HG03045 (cell line): ENCODE measurements around the gene RASEF.

Source experiments
- ATAC-seq: cut with Tn5 transposase; IDR thresholded peaks from one replicate; pipeline ENCODE4 v1.9.1; 2021; ENCODE audit warnings: mild to moderate bottlenecking, moderate library complexity; ENCODE audit not compliant: unreplicated experiment

The RASEF gene

DNA sequence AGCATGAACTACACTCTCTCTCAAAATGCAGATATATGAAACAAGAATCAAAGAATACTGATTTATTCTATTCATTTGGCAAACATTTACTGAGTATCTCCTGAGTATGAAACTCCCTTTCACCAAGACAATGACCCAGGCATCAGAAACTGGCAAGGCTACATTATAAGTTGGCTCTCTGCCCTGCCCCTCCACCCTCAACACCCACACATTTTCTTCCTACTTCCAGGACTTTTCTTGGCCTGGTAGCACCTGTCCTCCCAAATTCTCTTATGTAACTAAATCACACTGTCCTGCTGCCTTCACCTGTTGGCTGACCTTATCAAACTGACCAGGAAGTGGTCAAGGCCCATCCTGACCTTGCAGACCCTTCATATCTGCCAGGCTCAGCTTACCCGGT, 3.5 kb downstream of the RASEF start:
- ATAC-seq: no peak

DNA sequence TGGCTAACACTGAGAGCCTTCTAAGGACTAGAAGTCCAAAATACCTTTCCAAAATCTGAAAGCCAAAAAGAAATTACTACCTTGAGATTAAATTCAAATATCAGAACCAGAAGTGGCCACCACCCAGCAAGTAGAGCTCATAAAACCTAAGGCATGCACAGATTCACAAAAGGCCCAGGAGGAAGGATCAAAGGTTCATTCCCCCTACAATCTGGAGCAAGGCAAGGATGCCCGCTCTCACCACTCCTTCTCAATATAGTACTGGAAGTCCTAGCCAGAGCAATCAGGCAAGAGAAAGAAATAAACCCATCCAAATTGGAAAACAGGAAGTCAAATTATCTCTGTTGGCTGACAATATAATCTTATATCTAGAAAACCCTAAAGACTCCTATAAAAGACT, 6.0 kb downstream of the RASEF start:
- ATAC-seq: no peak

DNA sequence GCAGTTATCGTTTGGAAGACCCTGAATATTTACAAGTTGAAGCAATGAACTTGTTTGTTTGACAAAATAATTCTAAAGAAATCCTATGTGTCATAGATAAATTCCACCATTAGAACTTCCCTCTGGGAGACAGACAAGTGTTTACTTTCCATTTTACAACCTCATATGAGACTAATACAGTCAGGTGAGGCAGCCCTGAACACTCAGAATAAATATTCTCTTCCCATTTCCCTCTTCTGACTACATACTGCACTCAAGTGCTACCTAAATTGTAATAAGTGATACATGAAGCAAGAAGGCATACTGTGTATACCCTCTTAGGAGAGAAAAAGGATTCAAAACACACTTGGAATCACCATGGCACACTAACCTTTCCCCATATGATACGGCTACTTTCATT, 6.8 kb downstream of the RASEF start:
- ATAC-seq: no peak

DNA sequence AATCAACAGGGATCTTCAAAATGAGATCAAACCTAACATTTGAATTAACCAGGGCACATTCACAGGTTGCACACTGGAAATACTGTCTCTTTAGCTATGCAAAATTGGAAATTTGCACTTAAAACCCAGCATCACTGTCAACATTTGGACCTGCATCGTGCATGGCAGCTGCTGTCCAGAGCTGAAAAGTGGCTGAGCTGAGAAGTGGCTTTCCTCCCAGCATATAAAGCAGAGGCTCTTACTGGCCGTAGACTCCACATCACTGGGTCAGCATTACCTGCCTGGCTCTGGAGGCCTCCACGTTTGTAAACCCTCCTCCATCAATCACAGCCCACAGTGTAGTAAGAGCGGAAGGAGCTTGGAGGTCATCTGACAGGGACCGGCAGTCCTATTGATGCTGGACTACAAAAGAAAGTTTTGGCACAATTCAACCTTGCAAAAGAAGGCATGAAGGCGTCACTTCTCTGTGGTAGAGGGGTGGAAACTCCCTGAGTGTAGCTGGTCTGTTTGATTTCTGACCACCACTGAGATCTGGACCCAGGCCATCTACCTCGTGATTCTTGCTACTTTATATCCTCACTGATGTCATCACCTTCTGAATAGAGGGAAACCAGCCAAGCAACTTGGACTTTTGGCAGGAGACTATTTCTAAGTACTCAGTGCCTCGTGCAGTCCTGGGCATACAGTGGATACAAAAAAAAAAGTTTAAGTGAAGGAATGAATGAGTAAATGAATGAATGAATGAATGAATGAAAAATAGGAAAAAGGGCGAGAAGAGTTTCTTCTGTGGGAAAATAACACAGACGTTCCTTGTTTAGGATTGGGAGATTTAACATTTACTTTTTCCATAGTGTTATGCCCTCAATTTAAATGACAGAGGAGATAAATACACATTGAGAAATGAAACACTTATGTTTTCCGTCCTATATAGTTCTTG, 14.8 kb downstream of the RASEF start:
- ATAC-seq: no peak

DNA sequence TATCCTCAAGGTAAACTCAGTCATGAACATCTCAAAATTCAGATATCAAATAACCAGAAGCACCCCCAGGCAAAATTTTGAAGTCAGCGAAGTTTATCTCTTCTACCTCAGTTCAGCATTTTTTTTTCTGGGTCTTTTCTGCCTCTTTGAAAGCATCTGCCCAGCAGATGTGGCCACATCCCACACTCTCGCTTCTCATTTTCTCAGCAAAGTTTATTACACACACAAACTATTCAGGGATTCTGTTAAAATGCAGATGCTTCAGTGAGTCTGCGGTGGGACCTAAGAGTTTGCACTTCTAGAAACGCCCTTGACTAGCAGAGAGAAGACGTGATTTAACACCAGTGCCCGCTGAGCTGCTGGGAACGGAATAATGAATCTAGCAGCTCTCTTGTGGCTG, 19.3 kb downstream of the RASEF start:
- no peak for ATAC-seq

DNA sequence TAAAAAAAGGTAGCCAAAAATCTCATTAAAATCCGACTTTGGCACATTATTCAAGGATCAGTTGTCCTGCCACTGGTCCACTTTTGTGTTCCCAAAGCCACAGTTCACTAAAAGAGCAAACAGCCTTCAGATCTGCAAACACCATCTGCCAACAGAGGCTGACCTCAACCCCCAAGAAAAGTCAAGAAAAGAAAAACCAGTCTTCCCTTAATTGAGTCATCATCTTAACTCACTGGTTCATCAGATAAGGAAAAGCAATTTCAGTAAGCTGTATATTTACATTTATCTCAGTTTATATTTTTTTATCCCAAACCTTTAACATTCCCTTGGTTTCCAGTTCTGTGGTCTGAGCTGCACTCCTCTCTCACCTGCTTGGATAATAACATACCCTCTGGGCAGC, 21.2 kb downstream of the RASEF start:
- ATAC-seq: no peak

DNA sequence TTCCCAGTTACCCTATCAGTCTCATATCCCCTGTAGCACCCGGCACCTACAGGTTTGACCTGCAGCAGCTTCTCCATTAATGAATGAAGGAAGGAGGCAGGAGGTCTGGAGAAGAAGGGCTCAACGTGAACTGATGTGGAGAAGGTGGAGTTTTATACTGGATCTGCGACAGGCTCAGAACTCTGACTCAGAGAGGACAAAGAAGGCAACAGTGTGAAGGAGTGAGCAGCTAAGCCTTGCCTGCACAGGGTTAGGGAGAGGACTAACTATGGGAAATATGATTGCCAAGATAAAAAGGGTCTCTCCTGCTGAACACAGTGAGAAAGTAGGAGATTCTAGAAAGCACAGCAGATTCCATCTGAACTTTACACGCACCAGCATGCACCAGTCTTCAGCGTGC, 23.6 kb downstream of the RASEF start:
- ATAC-seq: no peak

DNA sequence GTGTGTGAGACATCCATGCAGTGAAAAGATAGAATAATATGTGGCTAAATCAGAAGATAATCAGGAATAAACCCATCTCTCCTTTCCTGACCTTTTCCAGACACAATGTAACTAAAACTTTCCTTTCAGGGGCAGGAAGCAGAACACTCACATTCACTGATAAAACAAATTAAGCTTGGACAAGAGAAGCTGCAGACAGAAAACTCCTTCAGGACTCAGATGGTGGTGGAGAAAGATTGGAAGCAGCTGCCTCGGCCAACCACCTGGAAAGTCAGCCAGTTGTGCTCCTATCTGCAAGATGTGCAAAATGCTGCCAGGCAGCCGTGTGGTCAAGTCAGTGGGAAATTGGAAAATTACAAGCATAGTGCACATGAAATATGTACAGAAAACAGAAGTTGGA, 26.9 kb downstream of the RASEF start:
- ATAC-seq: no peak

DNA sequence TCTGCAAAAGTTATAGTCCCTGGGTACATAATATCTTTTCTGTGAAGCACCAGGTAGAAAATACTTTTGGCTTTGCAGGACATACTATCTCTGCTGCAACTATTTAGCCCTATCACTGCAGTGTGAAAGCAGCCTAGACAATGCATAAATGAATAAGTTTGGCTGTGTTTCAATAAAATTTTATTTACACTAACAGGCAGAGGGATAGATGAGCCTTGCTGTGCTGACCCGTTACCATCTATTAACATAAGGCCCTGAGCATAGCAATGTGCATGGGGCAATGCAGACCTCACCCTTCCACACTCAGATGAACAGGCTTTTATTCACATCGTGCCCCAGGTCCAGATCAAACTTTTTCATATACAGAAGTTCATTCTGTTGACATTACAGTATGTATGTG, 27.8 kb downstream of the RASEF start:
- ATAC-seq: no peak

DNA sequence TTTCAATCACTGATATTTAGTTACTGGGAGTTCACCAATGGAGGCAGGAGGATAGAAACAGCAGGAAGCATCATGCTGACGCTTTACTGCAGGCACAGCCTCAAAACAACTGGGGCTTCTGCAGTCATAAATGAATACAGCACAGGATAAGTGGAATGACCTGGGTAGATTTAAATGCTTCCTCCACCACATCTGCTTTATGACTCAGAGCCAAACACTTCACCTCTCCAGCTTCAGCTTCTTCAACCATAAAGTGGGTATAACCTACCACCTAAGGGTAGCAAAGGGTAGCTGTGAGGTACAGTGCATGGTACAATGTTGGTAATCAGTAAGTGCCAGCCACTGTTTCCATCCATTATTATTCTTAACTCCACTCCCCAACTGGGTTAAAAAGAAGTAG, 28.4 kb downstream of the RASEF start:
- ATAC-seq: no peak

DNA sequence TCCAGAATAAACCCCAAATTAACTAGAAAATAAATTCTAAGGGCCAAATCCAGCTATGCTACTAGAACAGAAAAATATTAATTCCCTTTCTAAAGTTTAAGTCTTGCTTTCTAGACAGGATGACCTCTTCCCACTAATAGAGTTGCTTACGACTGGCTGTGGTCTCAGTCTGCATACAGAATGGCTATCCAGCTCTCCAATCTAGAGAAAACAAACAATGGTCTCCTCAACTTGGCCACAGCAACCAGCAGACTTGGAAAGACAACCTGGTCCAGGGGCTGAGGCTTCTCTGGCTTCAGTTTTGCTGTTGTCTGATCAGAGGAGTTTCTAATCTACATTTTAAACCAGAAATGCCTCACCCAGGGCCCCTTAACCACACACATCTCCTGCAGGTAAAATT, 28.9 kb downstream of the RASEF start:
- no peak for ATAC-seq

DNA sequence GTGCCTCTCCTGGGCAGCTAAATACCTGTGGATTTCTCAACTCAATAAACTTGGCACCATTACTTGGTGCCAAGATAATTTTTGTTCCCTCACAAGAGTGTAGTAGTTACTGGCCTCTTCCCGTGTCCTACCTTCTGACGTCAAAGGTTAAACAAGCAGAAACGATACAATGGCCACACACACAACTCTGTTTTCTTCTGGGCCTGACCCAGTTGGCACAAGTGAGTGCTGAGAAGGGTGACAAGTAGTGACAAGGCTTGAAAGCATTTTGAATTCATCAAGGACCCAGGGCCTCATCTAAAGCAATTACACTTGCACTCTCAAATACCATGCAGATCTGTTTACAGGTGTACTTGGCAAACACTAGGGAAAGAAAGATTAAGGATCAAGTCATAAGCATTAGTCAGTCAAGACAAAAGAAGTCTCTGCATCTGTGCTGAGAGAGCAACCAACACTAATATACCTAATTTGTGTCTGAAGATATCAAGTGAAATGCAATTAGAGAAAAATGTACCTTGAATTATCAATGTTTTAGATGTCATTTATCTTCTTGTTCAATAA, 30.8 kb downstream of the RASEF start:
- ATAC-seq: no peak

DNA sequence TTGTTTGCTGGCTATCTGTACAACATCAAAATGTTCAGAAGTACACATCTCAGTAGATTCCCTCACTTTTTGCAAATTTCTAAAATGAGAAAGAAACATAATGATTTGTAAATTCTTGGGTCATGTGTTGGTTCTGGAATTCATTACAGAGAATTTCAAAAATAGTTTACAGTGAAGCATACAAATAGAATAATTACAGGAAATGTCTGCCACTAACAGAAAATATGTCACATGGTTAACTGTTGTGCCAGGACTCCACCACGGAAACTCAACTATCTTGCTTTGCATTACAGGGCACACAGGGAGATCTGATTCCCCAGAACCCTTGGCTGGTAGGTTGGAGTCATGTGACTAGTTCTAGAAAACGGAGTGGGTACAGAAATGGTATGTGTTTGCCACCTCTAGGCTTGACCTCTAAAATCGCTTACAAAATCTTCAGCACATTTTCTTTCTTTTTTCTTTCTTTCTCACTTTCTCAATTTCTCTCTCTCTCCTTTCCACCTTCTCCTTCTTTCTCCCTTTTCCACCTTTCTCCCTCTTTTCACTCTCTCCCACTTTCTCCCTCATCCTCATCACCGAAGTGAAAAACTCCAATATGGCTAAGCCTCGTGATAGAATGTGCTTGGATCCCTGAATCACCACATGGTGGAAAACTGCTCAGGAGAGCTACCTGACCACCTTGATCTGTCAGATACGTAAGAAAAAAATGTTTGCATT, 32.4 kb downstream of the RASEF start:
- no peak for ATAC-seq

DNA sequence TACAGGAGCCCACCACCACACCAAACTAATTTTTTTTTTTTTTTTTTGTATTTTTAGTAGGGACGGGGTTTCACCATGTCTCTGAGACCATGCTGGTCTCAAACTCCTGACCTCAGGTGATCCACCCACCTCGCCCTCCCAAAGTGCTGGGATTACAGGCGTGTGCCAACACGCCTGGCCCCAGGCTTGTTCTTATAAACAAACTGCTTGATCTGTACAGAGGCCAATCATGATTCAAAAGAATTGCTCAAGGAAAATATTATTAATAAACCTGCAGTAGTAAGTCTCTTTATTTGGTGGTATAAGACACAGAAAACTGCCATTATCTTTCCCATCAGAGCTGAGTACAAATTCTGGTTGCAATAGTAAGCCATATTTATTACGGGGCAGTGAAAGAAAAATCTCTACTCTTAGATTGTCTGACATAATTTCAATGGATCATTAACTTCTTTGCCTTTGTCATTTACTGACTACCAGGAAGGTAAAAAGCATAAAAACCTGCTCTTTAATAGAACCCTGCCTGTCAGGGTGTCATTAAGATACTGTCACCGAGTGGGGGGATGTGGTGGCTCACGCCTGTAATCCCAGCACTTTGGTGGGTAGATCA, 33.3 kb downstream of the RASEF start:
- no peak for ATAC-seq

DNA sequence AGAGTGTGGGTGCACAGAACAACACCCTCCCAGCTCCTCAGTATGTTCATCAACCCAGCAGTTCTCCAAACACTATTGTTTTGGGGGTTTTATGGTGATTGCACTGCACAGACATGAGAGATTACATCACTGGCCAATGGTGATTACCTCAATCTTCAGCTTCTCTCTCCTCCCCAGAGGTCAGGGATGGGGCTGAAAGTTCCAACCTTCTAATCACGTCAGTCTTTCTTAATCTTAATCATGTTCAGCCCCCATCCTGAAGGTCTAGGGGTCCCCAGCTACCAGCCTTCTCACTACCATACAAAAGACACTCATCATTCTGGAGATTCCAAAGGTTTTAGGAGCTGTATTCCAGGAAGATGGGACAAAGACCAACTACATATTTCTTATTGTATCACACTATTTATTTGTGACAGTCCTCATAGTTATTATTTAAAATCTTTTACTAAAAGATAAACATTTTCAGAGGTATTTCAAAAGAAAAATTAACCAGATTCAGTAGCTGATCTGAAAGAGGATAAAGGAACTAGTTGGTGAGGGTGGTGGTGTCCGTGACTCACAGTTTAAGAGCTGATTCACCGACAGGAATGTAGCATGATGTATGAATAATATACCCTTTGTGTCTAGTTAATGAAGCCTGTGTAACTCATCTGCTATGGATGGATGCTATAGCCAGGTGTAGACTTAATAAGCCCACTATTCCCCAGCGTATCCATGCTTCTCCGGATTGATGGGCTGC, 35.6 kb downstream of the RASEF start:
- ATAC-seq: no peak

DNA sequence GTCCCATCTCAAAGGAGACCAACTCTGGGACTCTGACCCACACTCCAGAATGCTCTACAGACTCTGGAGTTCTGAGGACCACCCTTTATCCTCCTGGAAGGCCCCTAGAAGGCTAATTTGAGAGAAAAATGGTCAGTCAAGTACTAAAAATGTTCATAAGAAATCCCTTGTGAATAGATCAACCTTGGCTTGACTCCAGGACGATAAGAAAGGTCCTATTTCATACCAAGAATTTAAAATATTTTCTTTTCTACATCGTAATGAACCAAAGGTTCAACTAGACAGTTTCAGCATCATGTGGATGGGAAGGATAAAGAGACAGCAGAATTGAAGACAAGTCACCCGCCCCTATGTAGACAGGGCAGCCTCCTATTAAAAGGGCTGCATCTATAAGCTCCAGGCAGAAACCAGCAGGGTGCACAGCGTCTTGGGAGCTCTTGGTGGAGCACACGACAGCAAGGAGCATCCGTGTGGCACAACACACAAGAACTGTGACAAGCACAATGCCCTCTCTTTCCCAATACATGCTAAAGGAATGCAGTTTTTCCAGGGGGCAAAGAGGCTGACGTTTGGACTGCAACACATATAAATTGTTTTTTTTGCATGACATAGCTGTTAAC, 38.3 kb downstream of the RASEF start:
- no peak for ATAC-seq

DNA sequence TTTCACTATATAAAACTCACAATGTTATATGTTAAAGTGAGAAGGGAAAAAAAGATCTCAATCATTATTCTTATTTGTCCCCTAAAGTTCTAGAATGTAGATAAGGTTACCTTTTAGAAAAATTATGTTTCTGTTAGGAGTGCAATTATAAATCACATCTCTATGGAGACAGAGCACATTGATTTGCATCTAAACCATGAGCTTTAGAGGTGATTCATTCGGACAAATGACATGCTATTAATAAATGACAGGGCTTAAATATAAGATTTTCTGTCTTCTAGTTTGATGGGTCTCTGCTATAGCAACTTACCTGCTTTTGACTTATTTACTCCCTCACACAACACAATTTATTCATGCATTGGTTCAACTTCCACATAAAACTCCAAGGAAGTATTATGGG, 39.8 kb downstream of the RASEF start:
- ATAC-seq: no peak

DNA sequence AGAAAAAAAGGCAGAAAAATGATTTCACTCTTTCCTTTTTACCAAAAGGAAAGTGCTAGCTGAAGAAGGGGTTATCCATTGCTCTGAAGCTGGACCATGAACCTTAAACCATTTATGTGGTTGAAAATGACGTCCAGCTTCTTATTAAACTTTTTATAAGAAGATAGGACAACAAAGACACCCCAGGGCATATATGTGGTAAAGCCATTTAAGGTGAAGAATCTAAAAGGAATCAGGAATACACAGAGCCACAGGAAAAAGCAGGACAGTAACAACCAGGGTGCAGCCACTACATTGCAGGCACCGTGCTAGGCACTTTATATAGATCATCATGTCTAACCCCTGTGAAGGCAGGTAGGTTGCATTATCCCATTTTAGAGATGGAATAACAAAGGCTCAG, 42.1 kb downstream of the RASEF start:
- no peak for ATAC-seq

DNA sequence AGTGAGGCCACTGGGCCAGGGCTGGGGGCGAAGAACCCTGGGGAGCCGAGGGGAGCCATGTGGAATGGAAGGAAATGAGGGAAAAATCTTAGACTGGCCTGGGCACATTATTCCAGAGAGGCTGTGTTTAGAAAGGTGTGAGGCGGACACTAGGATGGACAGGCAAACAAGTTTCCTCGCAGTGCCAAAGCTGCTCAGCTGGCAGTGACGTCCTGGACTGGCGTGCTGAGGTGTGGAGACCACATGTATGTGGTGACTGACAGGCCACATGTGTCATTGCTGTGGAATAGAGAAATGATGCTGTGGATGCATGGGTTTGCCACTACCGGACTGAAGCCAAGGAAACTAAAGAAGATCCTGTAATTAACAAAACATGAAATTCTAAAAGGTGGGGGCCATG, 42.6 kb downstream of the RASEF start:
- no peak for ATAC-seq

DNA sequence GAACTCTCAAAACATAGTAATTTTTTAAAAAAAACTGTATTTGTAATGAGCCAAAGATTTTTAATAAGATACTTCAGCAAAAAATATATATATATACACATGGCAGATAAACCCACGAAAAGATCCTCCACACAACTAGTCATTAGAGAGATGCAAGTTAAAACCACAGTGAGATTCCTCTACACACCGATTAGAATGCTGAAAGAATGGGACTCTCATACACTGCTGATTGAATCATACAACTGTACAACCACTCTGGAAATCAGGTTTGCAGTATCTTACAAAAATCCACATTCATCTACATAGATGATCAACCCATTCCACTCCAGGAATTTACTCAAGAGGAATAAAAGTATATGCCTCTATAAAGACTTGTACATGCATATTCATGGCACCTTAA, 43.7 kb downstream of the RASEF start:
- ATAC-seq: no peak

DNA sequence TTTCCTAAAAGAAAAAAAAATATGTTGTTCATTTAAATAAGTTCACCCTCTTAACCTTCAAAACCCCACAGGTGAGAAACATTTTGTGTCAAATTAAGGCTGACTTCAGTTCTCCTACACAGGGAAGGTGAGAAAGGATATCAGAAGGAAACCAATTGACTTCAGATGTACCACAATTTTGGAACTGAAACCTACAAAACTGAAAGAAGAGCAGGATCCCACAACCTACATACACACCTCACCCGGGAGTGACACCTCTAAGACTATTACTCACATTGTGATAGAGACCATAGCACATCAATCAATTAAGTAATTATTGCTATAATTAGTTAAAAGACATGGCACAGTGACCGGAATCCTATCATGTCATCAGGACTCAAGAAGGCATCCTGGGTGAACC, 47.0 kb downstream of the RASEF start:
- ATAC-seq: no peak
